ENCODE results near the gene FAM168B. TPM values are rescaled to one million over a fixed set of nuclear protein-coding genes. Genes with fewer than 3 reads are reported as not detected.

The FAM168B gene
- total RNA-seq, 1 experiment from 2014 or later: 81.4 TPM

- peaks cover 4% of the 10 kb centered on the region; the same call in 1 of the 2 replicates for H3K27me3 Mint-ChIP-seq (ENCODE audit: low read depth)
These were observed 37.0 kb upstream of the FAM168B start for GRCh38 chr2:131130298-131130596.

More at GRCh38 chr2:131130298-131130596, 37.0 kb upstream of the FAM168B start:
- H4K8ac ChIP-seq (replicated peaks; ENCODE audit: insufficient read length, low read depth, low read length): no peak overlapping the region
- DNase-seq: no peak
- no peaks in the 10 kb centered on the region for H4K20me1 ChIP-seq (ENCODE audit: control insufficient read depth, insufficient read depth, insufficient read length)
- H2BK5ac ChIP-seq (ENCODE audit: insufficient read length, low read length): no peak overlapping the region
- H3K56ac ChIP-seq (ENCODE audit: insufficient read length, low read depth, low read length): no peak overlapping the region
- H2BK20ac ChIP-seq (ENCODE audit: low read depth, low read length, poor library complexity, severe bottlenecking): no peak overlapping the region
- H2AK5ac ChIP-seq (ENCODE audit: insufficient read length, low read length): no peak overlapping the region
- no peaks in the 10 kb centered on the region for H3K79me1 ChIP-seq (ENCODE audit: insufficient read depth, low read depth, low read length, poor library complexity, severe bottlenecking)
- no peak overlapping the region for H3K14ac ChIP-seq (ENCODE audit: insufficient read depth, low read length)
- Mint-ChIP-seq H3K4me3 (no peak overlapping the region), H3K9me3 (peaks cover 0 to 8% of the 10 kb centered on the region in 2 experiments; a peak in 3 of 5 replicates), H3K36me3 (ENCODE audit: insufficient read depth in 1 of 3, low read depth in 3 of 3) (peaks cover 60 to 90% (median 89%) of the 10 kb centered on the region in 3 experiments), H3K27ac (no peak overlapping the region), H3K4me1 (0 out of 4 replicates have a peak, but pooled peaks cover 2% of the 10 kb centered on the region in 2 experiments)
- H3K18ac ChIP-seq (ENCODE audit: insufficient read length, low read depth, low read length): no peak overlapping the region
- H3K27me3 ChIP-seq (ENCODE audit: insufficient read depth, low read length): no peaks in the 10 kb centered on the region; the same call in 1 of the 2 replicates
- no peak overlapping the region for H3T11ph ChIP-seq (ENCODE audit: low read length)
- no peak overlapping the region for H3K4ac ChIP-seq (ENCODE audit: low read depth, low read length)
- no peak overlapping the region for H2AFZ ChIP-seq (ENCODE audit: low read length)
- no peaks in the 10 kb centered on the region for H3K23me2 ChIP-seq (ENCODE audit: insufficient read length, low read depth, low read length, poor library complexity, severe bottlenecking)
- no peaks in the 10 kb centered on the region for H3K4me1 ChIP-seq (ENCODE audit: insufficient read depth, low read length)
- no peak overlapping the region for H2BK15ac ChIP-seq (ENCODE audit: low read depth, low read length)
- H3K23ac ChIP-seq (ENCODE audit: insufficient read length, low read depth, low read length): no peak overlapping the region
- H3K4me2 ChIP-seq (ENCODE audit: insufficient read depth, insufficient read length, low read length): no peak overlapping the region
- no peak for TF ChIP-seq CTCF (conservative IDR thresholded peaks at IDR 0.05)
- H2BK120ac ChIP-seq (ENCODE audit: low read depth, low read length, poor library complexity, severe bottlenecking): no peak overlapping the region
- H3K27ac ChIP-seq (ENCODE audit: insufficient read length, low read depth, low read length): no peak overlapping the region
- WGBS (ENCODE audit: extremely low coverage, insufficient read length, low lambda C conversion rate): no CpG with 5 or more reads among the region's 2 CpGs
- H4K5ac ChIP-seq (ENCODE audit: insufficient read length, low read depth, low read length): no peak overlapping the region
- H2BK12ac ChIP-seq (ENCODE audit: insufficient read length, low read depth, low read length): no peak overlapping the region
- no peaks in the 10 kb centered on the region for H3K9me3 ChIP-seq (ENCODE audit: control insufficient read depth, low read depth, low read length)
- no peaks in the 10 kb centered on the region for H3K79me2 ChIP-seq (ENCODE audit: insufficient read depth, low read length)
- no peak overlapping the region for H3K9ac ChIP-seq (ENCODE audit: extremely low read depth, insufficient read length, low read length)
- no peak overlapping the region for H4K91ac ChIP-seq (ENCODE audit: insufficient read length, low read depth, low read length)

Data from H9 (cell line).